GM23338 (cell line): ENCODE results near the gene NUCB1. TPM values are rescaled to one million over a fixed set of nuclear protein-coding genes. Genes with fewer than 3 reads are reported as not detected.
A peak's percentile ranks its signal among the peaks of the same experiment; 100 is the strongest.

Source experiments
- ATAC-seq: fragments of 200-7000 bp; cut with Tn5 transposase; 3 replicates; pipeline ENCODE4 v1.9.1; 2020
- DNase-seq: peaks from one replicate; pipeline ENCODE4 v3.0.0-alpha.2; 2015; ENCODE audit warnings: low spot score
- H2AFZ ChIP-seq: fragments of 200-600 bp; sonication (generic); 2 replicates; pipeline ENCODE4 v1.8.0; 2016; ENCODE audit warnings: antibody characterized with exemption, mild to moderate bottlenecking, moderate library complexity
- H3F3A ChIP-seq: fragments of 200-600 bp; sonication (generic); replicated peaks from 2 replicates; pipeline ENCODE4 v1.8.0; 2017; ENCODE audit warnings: antibody characterized with exemption, mixed run types, low read depth
- H3K27ac ChIP-seq: fragments of 200-600 bp; sonication (generic); 2 replicates; pipeline ENCODE4 v1.6.1; 2016; ENCODE audit warnings: low read depth
- H3K27me3 ChIP-seq: fragments of 200-600 bp; sonication (generic); 2 replicates; pipeline ENCODE4 v1.8.0; 2016; ENCODE audit warnings: mild to moderate bottlenecking, mixed run types, moderate library complexity; ENCODE audit not compliant: insufficient read depth
- H3K36me3 ChIP-seq: fragments of 200-600 bp; sonication (generic); 2 replicates; pipeline ENCODE4 v1.8.0; 2016; ENCODE audit warnings: mild to moderate bottlenecking; ENCODE audit not compliant: insufficient read depth
- H3K4me1 ChIP-seq: fragments of 200-600 bp; sonication (generic); 2 replicates; pipeline ENCODE4 v1.8.0; 2016; ENCODE audit warnings: mild to moderate bottlenecking, moderate library complexity; ENCODE audit not compliant: insufficient read depth
- H3K4me2 ChIP-seq: fragments of 200-600 bp; sonication (generic); 2 replicates; pipeline ENCODE4 v1.7.1; 2017; ENCODE audit warnings: mixed run types
- H3K4me3 ChIP-seq: fragments of 200-600 bp; sonication (generic); 2 replicates; pipeline ENCODE4 v1.6.1; 2016; ENCODE audit warnings: mixed run types
- H3K79me2 ChIP-seq: fragments of 200-600 bp; sonication (generic); replicated peaks from 2 replicates; pipeline ENCODE4 v1.8.0; 2017; ENCODE audit warnings: mild to moderate bottlenecking; ENCODE audit not compliant: insufficient read depth
- H3K9me2 ChIP-seq: fragments of 200-600 bp; sonication (generic); 2 replicates; pipeline ENCODE4 v1.8.0; 2017; ENCODE audit not compliant: insufficient read depth
- H4K20me1 ChIP-seq: fragments of 200-600 bp; sonication (generic); replicated peaks from 2 replicates; pipeline ENCODE4 v1.8.0; 2017; ENCODE audit warnings: mild to moderate bottlenecking; ENCODE audit not compliant: insufficient read depth
- H3K27ac Mint-ChIP-seq: 2 replicates; pipeline ENCODE4 v1.8.0; 2020; ENCODE audit warnings: inconsistent platforms, mild to moderate bottlenecking, moderate library complexity, mixed read lengths
- H3K27me3 Mint-ChIP-seq: 3 replicates; pipeline ENCODE4 v1.8.0; 2022; ENCODE audit warnings: low read depth, mild to moderate bottlenecking, moderate library complexity, mixed read lengths, inconsistent platforms; ENCODE audit not compliant: insufficient read depth, poor library complexity
- H3K36me3 Mint-ChIP-seq: 3 replicates; pipeline ENCODE4 v1.8.0; 2021; ENCODE audit warnings: low read depth, mild to moderate bottlenecking, inconsistent platforms, moderate library complexity, mixed read lengths
- H3K4me1 Mint-ChIP-seq: 3 replicates; pipeline ENCODE4 v1.8.0; 2020; ENCODE audit warnings: mild to moderate bottlenecking, inconsistent platforms, mixed read lengths
- H3K4me3 Mint-ChIP-seq: 3 replicates; pipeline ENCODE4 v1.8.0; 2021; ENCODE audit warnings: moderate library complexity, mild to moderate bottlenecking, inconsistent platforms, mixed read lengths
- H3K9me3 Mint-ChIP-seq: 3 replicates; pipeline ENCODE4 v1.8.0; 2020; ENCODE audit warnings: moderate library complexity, mild to moderate bottlenecking, inconsistent platforms, mixed read lengths
- CREB1 ChIP-seq: fragments of 250-450 bp; sonication (Bioruptor Pico); IDR thresholded peaks from 2 replicates; pipeline ENCODE4 v1.5.0; 2020; ENCODE audit warnings: low read depth, mild to moderate bottlenecking, moderate library complexity
- ETS1 ChIP-seq: IDR thresholded peaks from 2 replicates; pipeline ENCODE4 v1.6.1; 2016; ENCODE audit warnings: antibody characterized with exemption
- NANOG ChIP-seq: IDR thresholded peaks from 2 replicates; pipeline ENCODE4 v1.6.1; 2016; ENCODE audit warnings: antibody characterized with exemption, borderline replicate concordance
- POLR2AphosphoS5 ChIP-seq: IDR thresholded peaks from 2 replicates; pipeline ENCODE4 v1.6.1; 2016; ENCODE audit warnings: antibody characterized with exemption, low read depth
- STAT1 ChIP-seq: IDR thresholded peaks from one replicate; pipeline ENCODE4 v1.6.1; 2016; ENCODE audit warnings: antibody characterized with exemption; ENCODE audit not compliant: unreplicated experiment
- ZNF462 ChIP-seq: fragments of 250-450 bp; sonication (Bioruptor Pico); IDR thresholded peaks from 2 replicates; pipeline ENCODE4 v1.5.0; 2020; ENCODE audit warnings: mild to moderate bottlenecking, moderate library complexity
- polyA plus RNA-seq: library from polyadenylated mRNA; unstranded; fragments of >200 nt; fragmentation: Nextera tagmentation; extraction: Ambion mirVana; gene quantifications from 2 replicates; pipeline ENCODE4 v1.2.1, GENCODE V29; 2016
- total RNA-seq: library from RNA; depleted of rRNA; stranded (reverse); fragments of >200 nt; shearing (Covaris generic); gene quantifications from 2 replicates; pipeline ENCODE4 v1.2.3, GENCODE V29; 2014
- TF ChIP-seq, protein P1 (sequence below): IDR thresholded peaks from one replicate; pipeline ENCODE4 v1.6.1; 2018; ENCODE audit warnings: antibody characterized with exemption; ENCODE audit not compliant: unreplicated experiment

NUCB1 gene
- total and polyA plus RNA-seq, 2 experiments from 2014 or later: 57.1 to 163 TPM

- DNase-seq: peak; percentile 93
- peak overlapping the region; percentile 95 for H3K4me3 Mint-ChIP-seq
- no peak for TF ChIP-seq NANOG
- 0 out of 2 replicates have a peak, but pooled peaks have one; percentile 6 for TF ChIP-seq POLR2AphosphoS5
- no peak for TF ChIP-seq STAT1
- no peak for TF ChIP-seq ZNF462 (CRISPR knock-in tag)
- TF ChIP-seq, protein P1, sequence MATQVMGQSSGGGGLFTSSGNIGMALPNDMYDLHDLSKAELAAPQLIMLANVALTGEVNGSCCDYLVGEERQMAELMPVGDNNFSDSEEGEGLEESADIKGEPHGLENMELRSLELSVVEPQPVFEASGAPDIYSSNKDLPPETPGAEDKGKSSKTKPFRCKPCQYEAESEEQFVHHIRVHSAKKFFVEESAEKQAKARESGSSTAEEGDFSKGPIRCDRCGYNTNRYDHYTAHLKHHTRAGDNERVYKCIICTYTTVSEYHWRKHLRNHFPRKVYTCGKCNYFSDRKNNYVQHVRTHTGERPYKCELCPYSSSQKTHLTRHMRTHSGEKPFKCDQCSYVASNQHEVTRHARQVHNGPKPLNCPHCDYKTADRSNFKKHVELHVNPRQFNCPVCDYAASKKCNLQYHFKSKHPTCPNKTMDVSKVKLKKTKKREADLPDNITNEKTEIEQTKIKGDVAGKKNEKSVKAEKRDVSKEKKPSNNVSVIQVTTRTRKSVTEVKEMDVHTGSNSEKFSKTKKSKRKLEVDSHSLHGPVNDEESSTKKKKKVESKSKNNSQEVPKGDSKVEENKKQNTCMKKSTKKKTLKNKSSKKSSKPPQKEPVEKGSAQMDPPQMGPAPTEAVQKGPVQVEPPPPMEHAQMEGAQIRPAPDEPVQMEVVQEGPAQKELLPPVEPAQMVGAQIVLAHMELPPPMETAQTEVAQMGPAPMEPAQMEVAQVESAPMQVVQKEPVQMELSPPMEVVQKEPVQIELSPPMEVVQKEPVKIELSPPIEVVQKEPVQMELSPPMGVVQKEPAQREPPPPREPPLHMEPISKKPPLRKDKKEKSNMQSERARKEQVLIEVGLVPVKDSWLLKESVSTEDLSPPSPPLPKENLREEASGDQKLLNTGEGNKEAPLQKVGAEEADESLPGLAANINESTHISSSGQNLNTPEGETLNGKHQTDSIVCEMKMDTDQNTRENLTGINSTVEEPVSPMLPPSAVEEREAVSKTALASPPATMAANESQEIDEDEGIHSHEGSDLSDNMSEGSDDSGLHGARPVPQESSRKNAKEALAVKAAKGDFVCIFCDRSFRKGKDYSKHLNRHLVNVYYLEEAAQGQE: no peak
- TF ChIP-seq ETS1: peak; percentile 91
- TF ChIP-seq CREB1: no peak
- peaks cover 61% of the 10 kb centered on the region for H3K27me3 Mint-ChIP-seq
- Histone ChIP-seq H3K27ac (peak overlapping the region; percentile 92), H3K9me2 (no peaks in the 10 kb centered on the region), H3K4me2 (peak overlapping the region; percentile 99), H3K4me1 (peaks cover 18% of the 10 kb centered on the region), H2AFZ (no peak overlapping the region), H3K27me3 (no peaks in the 10 kb centered on the region), H4K20me1 (peaks cover 6% of the 10 kb centered on the region), H3F3A (peaks cover 57% of the 10 kb centered on the region), H3K4me3 (peak overlapping the region; percentile 100), H3K36me3 (peaks cover 13% of the 10 kb centered on the region), H3K79me2 (peaks cover 24% of the 10 kb centered on the region)
- ATAC-seq: peak; percentile 16
- H3K4me1 Mint-ChIP-seq: peaks cover 43% of the 10 kb centered on the region
- H3K27ac Mint-ChIP-seq: peak overlapping the region; percentile 97
- peaks cover 16% of the 10 kb centered on the region for H3K9me3 Mint-ChIP-seq
- H3K36me3 Mint-ChIP-seq: peaks cover 57% of the 10 kb centered on the region
Measured at GRCh38 chr19:48965806-48966540, 65.9 kb downstream of the NUCB1 start.
